Neural progenitor cell (in vitro differentiated cells): Measurements from ENCODE around the gene USP33. TPM values are rescaled to one million over a fixed set of nuclear protein-coding genes. Genes with fewer than 3 reads are reported as not detected.
"Not testable (repeated sequence)": the region's sequence is repeated elsewhere in the genome, so short reads cannot be mapped to it uniquely, and the experiment has no call there.

Source experiments
- DNase-seq: peaks from one replicate; pipeline ENCODE4 v3.0.0-alpha.2; 2016; ENCODE audit warnings: low spot score
- H2AFZ ChIP-seq: fragments of 200-600 bp; sonication (generic); replicated peaks from 2 replicates; pipeline ENCODE4 v1.6.1; 2016; ENCODE audit warnings: antibody characterized with exemption
- H3F3A ChIP-seq: fragments of 200-600 bp; sonication (generic); 2 replicates; pipeline ENCODE4 v1.6.1; 2016; ENCODE audit warnings: antibody characterized with exemption, low read depth
- H3K27ac ChIP-seq: fragments of 200-600 bp; sonication (generic); 2 replicates; pipeline ENCODE4 v1.5.1; 2016; ENCODE audit warnings: mild to moderate bottlenecking
- H3K27me3 ChIP-seq: fragments of 200-600 bp; sonication (generic); 2 replicates; pipeline ENCODE4 v1.6.1; 2016; ENCODE audit warnings: mild to moderate bottlenecking, moderate library complexity
- H3K36me3 ChIP-seq: fragments of 200-600 bp; sonication (generic); 2 replicates; pipeline ENCODE4 v1.5.1; 2016
- H3K4me1 ChIP-seq: fragments of 200-600 bp; sonication (generic); 2 replicates; pipeline ENCODE4 v1.6.1; 2016; ENCODE audit warnings: mixed run types
- H3K4me2 ChIP-seq: fragments of 200-600 bp; sonication (generic); 2 replicates; pipeline ENCODE4 v1.6.1; 2016
- H3K4me3 ChIP-seq: fragments of 200-600 bp; sonication (generic); 2 replicates; pipeline ENCODE4 v1.5.1; 2016
- H3K79me2 ChIP-seq: fragments of 200-600 bp; sonication (generic); 2 replicates; pipeline ENCODE4 v1.6.1; 2016; ENCODE audit warnings: low read depth
- H3K9ac ChIP-seq: fragments of 200-600 bp; sonication (generic); 2 replicates; pipeline ENCODE4 v1.6.1; 2016
- H3K9me3 ChIP-seq: fragments of 200-600 bp; sonication (generic); 2 replicates; pipeline ENCODE4 v1.5.1; 2016; ENCODE audit warnings: low read depth
- H4K20me1 ChIP-seq: fragments of 200-600 bp; sonication (generic); 2 replicates; pipeline ENCODE4 v1.6.1; 2016; ENCODE audit warnings: low read depth
- H3K27ac Mint-ChIP-seq: 3 replicates; pipeline ENCODE4 v1.8.0; 2021; ENCODE audit warnings: mixed read lengths
- H3K27me3 Mint-ChIP-seq: 2 replicates; pipeline ENCODE4 v1.8.0; 2022; ENCODE audit warnings: low read depth, mild to moderate bottlenecking, inconsistent platforms, moderate library complexity, mixed read lengths; ENCODE audit not compliant: insufficient read depth
- H3K36me3 Mint-ChIP-seq: 3 replicates; pipeline ENCODE4 v1.8.0; 2021; ENCODE audit warnings: mixed read lengths
- H3K4me1 Mint-ChIP-seq: 3 replicates; pipeline ENCODE4 v1.8.0; 2021; ENCODE audit warnings: mixed read lengths
- H3K4me3 Mint-ChIP-seq: 3 replicates; pipeline ENCODE4 v1.8.0; 2021; ENCODE audit warnings: mild to moderate bottlenecking, moderate library complexity, mixed read lengths
- H3K9me3 Mint-ChIP-seq: 3 replicates; pipeline ENCODE4 v1.8.0; 2020; ENCODE audit warnings: mixed read lengths
- EZH2 ChIP-seq: fragments of 200-600 bp; sonication (generic); IDR thresholded peaks from 2 replicates; pipeline ENCODE4 v1.6.1; 2017; ENCODE audit warnings: antibody characterized with exemption, mild to moderate bottlenecking, moderate library complexity
- EZH2phosphoT487 ChIP-seq: fragments of 200-600 bp; sonication (generic); IDR thresholded peaks from 2 replicates; pipeline ENCODE4 v1.6.1; 2017; ENCODE audit warnings: antibody characterized with exemption
- total RNA-seq: library from RNA; depleted of rRNA; stranded (reverse); fragments of >200 nt; gene quantifications from 2 replicates; pipeline ENCODE4 v1.2.3, GENCODE V29; 2015; ENCODE audit warnings: low replicate concordance
- TF ChIP-seq, protein P1 (sequence below): fragments of 200-600 bp; sonication (generic); IDR thresholded peaks from 2 replicates; pipeline ENCODE4 v1.5.1; 2017; ENCODE audit warnings: antibody characterized with exemption, mild to moderate bottlenecking

USP33 gene
- total RNA-seq, 1 donor from 2014 or later: 132 TPM

DNA sequence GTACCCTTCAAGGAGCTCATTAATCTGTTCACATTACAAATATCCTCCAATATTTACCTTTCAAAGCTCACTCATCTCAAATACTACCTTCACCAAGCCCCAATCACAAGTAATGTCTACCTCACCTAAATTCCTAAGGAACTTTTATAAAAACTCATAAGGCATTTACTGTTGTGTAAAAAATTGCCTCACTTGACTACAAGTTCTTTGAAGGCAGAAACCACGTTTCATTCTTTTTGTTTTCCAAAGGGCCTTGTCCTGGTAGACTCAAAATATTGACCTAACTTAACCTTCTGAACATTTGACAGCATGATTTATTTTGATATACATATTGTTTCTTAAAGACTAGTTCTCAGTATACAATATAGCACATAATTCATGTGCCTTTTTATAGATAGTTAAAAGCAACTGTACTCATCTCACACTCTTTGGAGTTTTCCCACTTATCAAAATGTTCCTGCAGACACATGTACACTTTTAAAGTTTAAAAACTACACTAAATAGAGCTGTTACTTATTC lies 2.5 kb downstream of the USP33 start:
- Histone ChIP-seq H3K4me2 (no peak overlapping the region), H3K4me1 (peaks cover 6% of the 10 kb centered on the region), H3K9ac (no peak overlapping the region), H3K27ac (no peak overlapping the region), H3K36me3 (no peaks in the 10 kb centered on the region), H4K20me1 (peaks cover 47% of the 10 kb centered on the region), H3K4me3 (no peak overlapping the region), H3K27me3 (no peaks in the 10 kb centered on the region), H3F3A (peaks cover 18% of the 10 kb centered on the region), H2AFZ (no peak overlapping the region), H3K9me3 (no peaks in the 10 kb centered on the region), H3K79me2 (peaks cover 73% of the 10 kb centered on the region)
- Mint-ChIP-seq H3K4me1 (peaks cover 13% of the 10 kb centered on the region), H3K27me3 (no peaks in the 10 kb centered on the region), H3K9me3 (no peaks in the 10 kb centered on the region), H3K4me3 (peak overlapping the region; percentile 96), H3K36me3 (peaks cover 2% of the 10 kb centered on the region), H3K27ac (no peak overlapping the region)
- no peak for DNase-seq
- TF ChIP-seq EZH2 (no peak), EZH2phosphoT487 (no peak)
- TF ChIP-seq, protein P1, sequence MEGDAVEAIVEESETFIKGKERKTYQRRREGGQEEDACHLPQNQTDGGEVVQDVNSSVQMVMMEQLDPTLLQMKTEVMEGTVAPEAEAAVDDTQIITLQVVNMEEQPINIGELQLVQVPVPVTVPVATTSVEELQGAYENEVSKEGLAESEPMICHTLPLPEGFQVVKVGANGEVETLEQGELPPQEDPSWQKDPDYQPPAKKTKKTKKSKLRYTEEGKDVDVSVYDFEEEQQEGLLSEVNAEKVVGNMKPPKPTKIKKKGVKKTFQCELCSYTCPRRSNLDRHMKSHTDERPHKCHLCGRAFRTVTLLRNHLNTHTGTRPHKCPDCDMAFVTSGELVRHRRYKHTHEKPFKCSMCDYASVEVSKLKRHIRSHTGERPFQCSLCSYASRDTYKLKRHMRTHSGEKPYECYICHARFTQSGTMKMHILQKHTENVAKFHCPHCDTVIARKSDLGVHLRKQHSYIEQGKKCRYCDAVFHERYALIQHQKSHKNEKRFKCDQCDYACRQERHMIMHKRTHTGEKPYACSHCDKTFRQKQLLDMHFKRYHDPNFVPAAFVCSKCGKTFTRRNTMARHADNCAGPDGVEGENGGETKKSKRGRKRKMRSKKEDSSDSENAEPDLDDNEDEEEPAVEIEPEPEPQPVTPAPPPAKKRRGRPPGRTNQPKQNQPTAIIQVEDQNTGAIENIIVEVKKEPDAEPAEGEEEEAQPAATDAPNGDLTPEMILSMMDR: no peak

DNA sequence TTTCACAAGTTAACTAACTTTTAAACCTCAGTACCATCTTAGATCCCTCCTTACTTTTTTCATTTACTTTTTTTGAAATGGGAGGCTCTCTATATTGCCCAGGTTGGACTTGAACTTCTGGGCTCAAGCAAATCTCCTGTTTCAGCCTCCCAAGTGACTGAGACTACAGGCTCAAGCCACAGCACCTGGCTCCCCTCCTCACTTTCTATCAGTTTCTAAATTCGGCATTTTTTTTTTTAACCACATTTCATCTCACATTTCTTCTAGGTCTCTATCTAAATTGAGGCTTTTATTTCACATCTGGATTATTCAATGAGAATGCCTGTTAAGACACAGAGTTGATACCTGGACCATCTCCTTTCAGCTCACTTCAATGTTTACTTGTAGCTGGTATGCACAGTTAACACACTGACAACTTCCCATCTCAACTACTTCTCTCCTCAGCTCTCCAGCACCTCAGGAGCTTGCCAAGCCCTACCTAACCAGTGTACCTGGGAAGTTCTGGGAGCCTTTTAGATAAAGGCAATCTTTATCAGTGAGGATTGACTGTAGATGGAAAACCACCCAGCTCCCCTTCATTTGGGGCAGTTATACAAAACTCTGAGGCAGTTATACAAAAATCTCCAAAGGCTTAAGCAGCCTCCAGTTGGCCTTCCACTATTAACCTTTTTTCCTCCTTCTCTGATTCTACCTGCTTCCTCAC lies 3.4 kb downstream of the USP33 start:
- H3K36me3 Mint-ChIP-seq: peaks cover 2% of the 10 kb centered on the region
- H3F3A ChIP-seq: peaks cover 18% of the 10 kb centered on the region
- H3K4me1 ChIP-seq: peaks cover 6% of the 10 kb centered on the region
- no peak overlapping the region for H3K4me3 ChIP-seq
- no peaks in the 10 kb centered on the region for H3K36me3 ChIP-seq
- no peak overlapping the region for H3K4me3 Mint-ChIP-seq
- no peak overlapping the region for H3K9ac ChIP-seq
- no peak for DNase-seq
- H3K27me3 ChIP-seq: no peaks in the 10 kb centered on the region
- no peaks in the 10 kb centered on the region for H3K9me3 Mint-ChIP-seq
- peaks cover 47% of the 10 kb centered on the region for H4K20me1 ChIP-seq
- TF ChIP-seq EZH2: no peak
- TF ChIP-seq EZH2phosphoT487: no peak
- TF ChIP-seq, protein P1: no peak
- no peaks in the 10 kb centered on the region for H3K9me3 ChIP-seq
- H3K4me2 ChIP-seq: no peak overlapping the region
- peaks cover 13% of the 10 kb centered on the region for H3K4me1 Mint-ChIP-seq
- no peak overlapping the region for H3K27ac Mint-ChIP-seq
- no peaks in the 10 kb centered on the region for H3K27me3 Mint-ChIP-seq
- H3K79me2 ChIP-seq: peaks cover 82% of the 10 kb centered on the region
- H3K27ac ChIP-seq: no peak overlapping the region
- H2AFZ ChIP-seq: no peak overlapping the region

DNA sequence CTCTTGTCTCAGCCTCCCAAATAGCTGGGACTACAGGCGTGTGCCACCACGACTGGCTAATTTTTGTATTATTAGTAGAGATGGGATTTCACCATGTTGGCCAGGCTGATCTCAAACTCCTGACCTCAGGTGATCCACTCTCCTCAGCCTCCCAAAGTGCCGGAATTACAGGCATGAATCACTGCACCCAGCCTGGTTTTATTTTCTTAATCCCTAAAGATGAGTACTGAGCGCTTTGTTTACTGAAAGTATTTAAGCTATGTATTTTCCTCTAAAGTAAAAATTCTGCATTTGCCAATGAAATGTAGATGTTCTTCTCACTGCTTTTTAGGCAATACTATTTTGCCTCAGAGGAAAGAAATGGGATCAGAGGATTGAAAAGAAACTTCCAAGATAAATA lies 10.2 kb downstream of the USP33 start:
- DNase-seq: not testable (repeated sequence)

DNA sequence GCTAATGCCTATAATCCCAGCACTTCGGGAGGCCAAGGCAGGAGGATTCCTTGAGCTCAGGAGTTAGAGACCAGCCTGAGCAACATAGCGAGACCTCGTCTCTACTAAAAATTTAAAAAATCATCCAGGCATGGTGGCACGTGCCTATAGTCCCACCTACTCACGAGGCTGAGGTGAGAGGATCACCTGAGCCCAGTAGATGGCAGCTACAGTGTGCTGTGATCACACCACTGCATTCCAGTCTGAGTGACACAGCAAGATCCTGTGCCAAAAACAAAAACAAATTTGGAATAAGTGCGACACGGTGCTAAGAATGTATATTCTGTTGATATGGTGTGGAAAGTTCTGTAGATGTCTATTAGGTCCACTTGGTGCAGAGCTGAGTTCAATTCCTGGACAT lies 15.1 kb downstream of the USP33 start:
- H3K27me3 ChIP-seq: no peaks in the 10 kb centered on the region
- no peak overlapping the region for H2AFZ ChIP-seq
- TF ChIP-seq, protein P1: no peak
- TF ChIP-seq EZH2 (no peak), EZH2phosphoT487 (no peak)
- no peak overlapping the region for H3K27ac ChIP-seq
- H3K4me2 ChIP-seq: no peak overlapping the region
- Mint-ChIP-seq H3K27me3 (no peaks in the 10 kb centered on the region), H3K4me1 (peaks cover 3% of the 10 kb centered on the region), H3K4me3 (no peak overlapping the region), H3K27ac (no peak overlapping the region), H3K36me3 (peaks cover 32% of the 10 kb centered on the region), H3K9me3 (peaks cover 9% of the 10 kb centered on the region)
- peaks cover 72% of the 10 kb centered on the region for H3K79me2 ChIP-seq
- H3K4me1 ChIP-seq: no peaks in the 10 kb centered on the region
- no peaks in the 10 kb centered on the region for H3F3A ChIP-seq
- no peaks in the 10 kb centered on the region for H3K9me3 ChIP-seq
- H3K4me3 ChIP-seq: no peak overlapping the region
- H3K9ac ChIP-seq: no peak overlapping the region
- no peak for DNase-seq
- peaks cover 12% of the 10 kb centered on the region for H4K20me1 ChIP-seq
- H3K36me3 ChIP-seq: no peaks in the 10 kb centered on the region

More for the DNA sequence above, 10.2 kb downstream of the USP33 start:
- H3K36me3 ChIP-seq, H3K27ac ChIP-seq, H3F3A ChIP-seq, H3K4me1 Mint-ChIP-seq, H3K9ac ChIP-seq, H3K9me3 ChIP-seq, H2AFZ ChIP-seq, H3K27me3 ChIP-seq, H3K4me3 ChIP-seq, H3K27me3 Mint-ChIP-seq, H3K4me1 ChIP-seq, H3K4me3 Mint-ChIP-seq, H3K9me3 Mint-ChIP-seq, H3K4me2 ChIP-seq, H3K27ac Mint-ChIP-seq: not testable (repeated sequence)
- H3K36me3 Mint-ChIP-seq: peaks cover 29% of the 10 kb centered on the region
- H3K79me2 ChIP-seq: peaks cover 89% of the 10 kb centered on the region
- peaks cover 27% of the 10 kb centered on the region for H4K20me1 ChIP-seq
